ENCODE measurements around the gene SSH3.

DNA sequence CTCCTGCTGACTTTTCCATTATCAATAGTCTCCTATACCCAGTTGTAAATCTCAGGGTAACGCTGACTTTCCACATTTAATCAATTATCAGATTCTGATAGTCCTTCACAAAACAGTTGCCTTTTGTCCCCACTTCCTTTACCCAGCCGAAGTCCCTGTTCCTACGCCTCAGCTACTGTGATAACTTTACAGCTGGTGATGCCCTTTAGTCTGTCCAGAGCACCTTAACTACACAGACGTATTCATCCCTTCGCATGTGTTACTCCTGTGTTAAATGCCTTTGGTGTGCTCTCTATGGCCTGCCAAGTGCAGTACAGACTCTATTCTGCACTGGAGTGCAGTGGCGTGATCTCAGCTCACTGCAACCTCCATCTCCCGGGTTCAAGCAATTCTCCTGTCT, 20.2 kb downstream of the SSH3 start:
- TF ChIP-seq, protein P1, sequence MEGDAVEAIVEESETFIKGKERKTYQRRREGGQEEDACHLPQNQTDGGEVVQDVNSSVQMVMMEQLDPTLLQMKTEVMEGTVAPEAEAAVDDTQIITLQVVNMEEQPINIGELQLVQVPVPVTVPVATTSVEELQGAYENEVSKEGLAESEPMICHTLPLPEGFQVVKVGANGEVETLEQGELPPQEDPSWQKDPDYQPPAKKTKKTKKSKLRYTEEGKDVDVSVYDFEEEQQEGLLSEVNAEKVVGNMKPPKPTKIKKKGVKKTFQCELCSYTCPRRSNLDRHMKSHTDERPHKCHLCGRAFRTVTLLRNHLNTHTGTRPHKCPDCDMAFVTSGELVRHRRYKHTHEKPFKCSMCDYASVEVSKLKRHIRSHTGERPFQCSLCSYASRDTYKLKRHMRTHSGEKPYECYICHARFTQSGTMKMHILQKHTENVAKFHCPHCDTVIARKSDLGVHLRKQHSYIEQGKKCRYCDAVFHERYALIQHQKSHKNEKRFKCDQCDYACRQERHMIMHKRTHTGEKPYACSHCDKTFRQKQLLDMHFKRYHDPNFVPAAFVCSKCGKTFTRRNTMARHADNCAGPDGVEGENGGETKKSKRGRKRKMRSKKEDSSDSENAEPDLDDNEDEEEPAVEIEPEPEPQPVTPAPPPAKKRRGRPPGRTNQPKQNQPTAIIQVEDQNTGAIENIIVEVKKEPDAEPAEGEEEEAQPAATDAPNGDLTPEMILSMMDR (IDR thresholded peaks at IDR 0.05; ENCODE audit: insufficient read depth, low read length, poor library complexity, severe bottlenecking): no peak
- no peak for TF ChIP-seq EZH2phosphoT487 (conservative IDR thresholded peaks at IDR 0.05; ENCODE audit: low read length)

Measured in SU-DHL-6 (cell line).